ENCODE results near the gene PCDHA6. TPM values are rescaled to one million over a fixed set of nuclear protein-coding genes. Genes with fewer than 3 reads are reported as not detected.
"Not testable (repeated sequence)": the region's sequence is repeated elsewhere in the genome, so short reads cannot be mapped to it uniquely, and the experiment has no call there.

Gene PCDHA6
- total RNA-seq, 2 donors from 2014 or later, result 0.22 to 0.31 TPM

- ATAC-seq, result no peak
- no peak for DNase-seq
- intact Hi-C loops (cut with DNase I, micrococcal nuclease), result no loop called here
These were observed 18.9 kb upstream of the PCDHA6 start for GRCh38 chr5:140808889-140809291.

DNA sequence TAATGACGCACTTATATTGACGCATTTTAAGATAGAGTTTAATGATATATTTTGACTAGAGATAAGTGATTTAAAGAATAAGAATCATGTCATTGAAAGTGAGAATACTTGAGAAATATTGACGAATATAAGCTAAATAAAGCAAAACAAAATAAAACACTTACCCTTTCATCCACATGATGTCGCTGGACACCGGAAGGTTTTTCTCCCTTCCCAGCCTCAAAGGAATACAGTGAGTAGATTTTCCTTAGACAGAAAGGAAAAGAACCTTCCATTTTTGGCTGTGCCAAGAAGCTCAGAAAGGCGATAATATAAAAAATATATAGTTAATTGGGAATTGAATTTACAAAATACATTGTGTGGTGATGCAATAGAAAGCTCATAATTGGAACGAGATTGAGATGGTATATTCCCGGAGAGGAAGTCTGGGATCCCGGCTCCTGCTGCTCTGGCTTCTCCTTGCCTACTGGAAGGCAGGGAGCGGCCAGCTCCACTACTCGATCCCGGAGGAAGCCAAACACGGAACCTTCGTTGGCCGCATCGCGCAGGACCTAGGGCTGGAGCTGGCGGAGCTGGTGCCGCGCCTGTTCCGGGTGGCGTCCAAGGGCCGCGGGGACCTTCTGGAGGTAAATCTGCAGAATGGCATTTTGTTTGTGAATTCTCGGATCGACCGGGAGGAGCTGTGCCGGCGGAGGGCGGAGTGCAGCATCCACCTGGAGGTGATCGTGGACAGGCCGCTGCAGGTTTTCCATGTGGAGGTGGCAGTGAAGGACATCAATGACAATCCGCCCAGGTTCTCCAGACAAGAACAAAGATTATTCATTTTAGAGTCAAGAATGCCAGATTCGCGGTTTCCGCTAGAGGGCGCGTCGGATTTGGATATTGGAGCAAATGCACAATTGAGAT is 6.1 kb upstream of the PCDHA6 start, which contains the start of gene PCDHA5:
Gene PCDHA5 (plus strand): TSS at position 239 of the 906 bp plus-strand sequence.
- ATAC-seq (no peak), DNase-seq (no peak)
- intact Hi-C loops (cut with DNase I, micrococcal nuclease), result no loop called here

GRCh38 chr5:140822281-140822629 is 5.5 kb upstream of the PCDHA6 start:
- intact Hi-C loops (cut with DNase I, micrococcal nuclease), result no loop called here
- ATAC-seq (no peak), DNase-seq (no peak)

DNA sequence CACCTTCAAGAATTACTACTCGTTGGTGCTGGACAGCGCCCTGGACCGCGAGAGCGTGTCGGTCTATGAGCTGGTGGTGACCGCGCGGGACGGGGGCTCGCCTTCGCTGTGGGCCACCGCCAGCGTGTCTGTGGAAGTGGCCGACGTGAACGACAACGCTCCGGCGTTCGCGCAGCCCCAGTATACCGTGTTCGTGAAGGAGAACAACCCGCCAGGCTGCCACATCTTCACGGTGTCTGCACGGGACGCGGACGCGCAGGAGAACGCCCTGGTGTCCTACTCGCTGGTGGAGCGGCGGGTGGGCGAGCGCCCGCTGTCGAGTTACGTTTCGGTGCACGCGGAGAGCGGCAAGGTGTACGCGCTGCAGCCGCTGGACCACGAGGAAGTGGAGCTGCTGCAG is 4.8 kb upstream of the PCDHA6 start:
- ATAC-seq; DNase-seq; intact Hi-C loops (cut with DNase I, micrococcal nuclease): not testable (repeated sequence)

GRCh38 chr5:140823475-140823874 is 4.3 kb upstream of the PCDHA6 start:
- no peak for ATAC-seq
- DNase-seq, result no peak
- intact Hi-C loops (cut with DNase I, micrococcal nuclease), result no loop called here

DNA sequence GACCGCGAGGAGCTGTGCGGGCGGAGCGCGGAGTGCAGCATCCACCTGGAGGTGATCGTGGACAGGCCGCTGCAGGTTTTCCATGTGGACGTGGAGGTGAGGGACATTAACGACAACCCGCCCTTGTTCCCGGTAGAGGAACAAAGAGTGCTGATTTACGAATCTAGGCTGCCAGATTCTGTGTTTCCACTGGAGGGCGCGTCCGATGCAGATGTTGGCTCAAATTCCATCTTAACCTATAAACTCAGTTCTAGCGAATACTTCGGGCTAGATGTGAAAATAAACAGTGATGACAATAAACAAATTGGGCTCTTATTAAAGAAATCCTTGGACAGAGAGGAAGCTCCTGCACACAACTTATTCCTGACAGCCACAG is 590 bp downstream of the PCDHA6 start:
- ATAC-seq, result no peak
- intact Hi-C loops (cut with DNase I, micrococcal nuclease), result no loop called here

GRCh38 chr5:140829511-140830501 is 2.0 kb downstream of the PCDHA6 start:
- intact Hi-C loops (cut with DNase I, micrococcal nuclease), result not testable (repeated sequence)

More for the DNA sequence above, 590 bp downstream of the PCDHA6 start:
- DNase-seq, result no peak

DNA sequence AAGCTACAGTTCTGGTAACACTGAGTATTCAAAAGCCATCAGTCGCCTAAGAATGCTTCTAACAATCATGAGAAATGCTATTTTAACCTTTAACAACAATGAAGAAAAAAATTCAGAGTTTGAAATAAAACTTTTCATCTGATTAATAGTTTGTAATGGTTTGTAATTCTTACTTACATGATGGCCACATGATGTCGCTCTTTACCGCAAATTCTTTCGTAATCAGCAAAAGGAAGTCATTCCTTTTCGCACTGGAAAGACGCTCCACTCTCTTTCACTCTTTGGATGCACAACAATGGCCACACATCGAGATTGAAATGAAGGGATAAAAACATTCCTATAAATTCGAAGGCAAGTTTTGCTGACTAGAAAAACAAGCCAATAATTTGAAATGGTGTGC is 6.2 kb downstream of the PCDHA6 start, which contains the start of gene PCDHA7:
Gene PCDHA7 (plus strand): TSS at position 277 of the 400 bp plus-strand sequence. CDS start 115 bp downstream, at position 392.
- no peak for ATAC-seq
- DNase-seq, result no peak

More at GRCh38 chr5:140829511-140830501, 2.0 kb downstream of the PCDHA6 start:
- not testable (repeated sequence) for DNase-seq, ATAC-seq

DNA sequence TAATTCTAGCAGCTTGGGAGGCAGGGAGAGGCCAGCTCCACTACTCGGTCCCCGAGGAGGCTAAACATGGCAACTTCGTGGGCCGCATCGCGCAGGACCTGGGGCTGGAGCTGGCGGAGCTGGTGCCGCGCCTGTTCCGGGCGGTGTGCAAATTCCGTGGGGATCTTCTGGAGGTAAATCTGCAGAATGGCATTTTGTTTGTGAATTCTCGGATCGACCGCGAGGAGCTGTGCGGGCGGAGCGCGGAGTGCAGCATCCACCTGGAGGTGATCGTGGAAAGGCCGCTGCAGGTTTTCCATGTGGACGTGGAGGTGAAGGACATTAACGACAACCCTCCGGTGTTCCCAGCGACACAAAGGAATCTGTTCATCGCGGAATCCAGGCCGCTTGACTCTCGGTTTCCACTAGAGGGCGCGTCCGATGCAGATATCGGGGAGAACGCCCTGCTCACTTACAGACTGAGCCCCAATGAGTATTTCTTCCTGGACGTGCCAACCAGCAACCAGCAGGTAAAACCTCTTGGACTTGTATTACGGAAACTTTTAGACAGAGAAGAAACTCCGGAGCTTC is 6.8 kb downstream of the PCDHA6 start:
- DNase-seq; ATAC-seq; intact Hi-C loops (cut with DNase I, micrococcal nuclease): not testable (repeated sequence)

More for the DNA sequence above, 6.2 kb downstream of the PCDHA6 start, which contains the start of gene PCDHA7:
- intact Hi-C loops (cut with DNase I, micrococcal nuclease), result no loop called here

DNA sequence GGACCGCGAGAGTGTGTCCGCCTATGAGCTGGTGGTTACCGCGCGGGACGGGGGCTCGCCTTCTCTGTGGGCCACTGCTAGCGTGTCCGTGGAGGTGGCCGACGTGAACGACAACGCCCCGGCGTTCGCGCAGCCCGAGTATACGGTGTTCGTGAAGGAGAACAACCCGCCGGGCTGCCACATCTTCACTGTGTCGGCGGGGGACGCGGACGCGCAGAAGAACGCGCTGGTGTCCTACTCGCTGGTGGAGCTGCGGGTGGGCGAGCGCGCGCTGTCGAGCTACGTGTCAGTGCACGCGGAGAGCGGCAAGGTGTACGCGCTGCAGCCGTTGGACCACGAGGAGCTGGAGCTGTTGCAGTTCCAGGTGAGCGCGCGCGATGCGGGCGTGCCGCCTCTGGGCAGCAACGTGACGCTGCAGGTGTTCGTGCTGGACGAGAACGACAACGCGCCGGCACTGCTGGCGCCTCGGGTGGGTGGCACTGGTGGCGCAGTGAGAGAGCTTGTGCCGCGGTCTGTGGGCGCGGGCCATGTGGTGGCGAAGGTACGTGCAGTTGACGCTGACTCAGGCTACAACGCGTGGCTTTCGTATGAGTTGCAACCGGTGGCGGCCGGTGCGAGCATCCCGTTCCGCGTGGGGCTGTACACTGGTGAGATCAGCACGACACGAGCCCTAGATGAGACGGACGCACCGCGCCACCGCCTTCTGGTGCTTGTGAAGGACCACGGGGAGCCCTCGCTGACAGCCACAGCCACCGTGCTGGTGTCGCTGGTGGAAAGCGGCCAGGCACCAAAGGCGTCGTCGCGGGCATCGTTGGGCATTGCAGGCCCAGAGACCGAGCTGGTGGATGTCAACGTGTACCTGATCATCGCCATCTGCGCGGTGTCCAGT is 8.1 kb downstream of the PCDHA6 start:
- DNase-seq (no peak), ATAC-seq (no peak)
- intact Hi-C loops (cut with DNase I, micrococcal nuclease), result no loop called here

GRCh38 chr5:140840978-140841962 is 13.5 kb downstream of the PCDHA6 start, which contains the start of gene PCDHA8:
PCDHA8 (plus strand) TSS chr5:140841187; CDS start chr5:140841322, 135 bp downstream.
- ATAC-seq (no peak), DNase-seq (no peak)
- intact Hi-C loops (cut with DNase I, micrococcal nuclease), result no loop called here

DNA sequence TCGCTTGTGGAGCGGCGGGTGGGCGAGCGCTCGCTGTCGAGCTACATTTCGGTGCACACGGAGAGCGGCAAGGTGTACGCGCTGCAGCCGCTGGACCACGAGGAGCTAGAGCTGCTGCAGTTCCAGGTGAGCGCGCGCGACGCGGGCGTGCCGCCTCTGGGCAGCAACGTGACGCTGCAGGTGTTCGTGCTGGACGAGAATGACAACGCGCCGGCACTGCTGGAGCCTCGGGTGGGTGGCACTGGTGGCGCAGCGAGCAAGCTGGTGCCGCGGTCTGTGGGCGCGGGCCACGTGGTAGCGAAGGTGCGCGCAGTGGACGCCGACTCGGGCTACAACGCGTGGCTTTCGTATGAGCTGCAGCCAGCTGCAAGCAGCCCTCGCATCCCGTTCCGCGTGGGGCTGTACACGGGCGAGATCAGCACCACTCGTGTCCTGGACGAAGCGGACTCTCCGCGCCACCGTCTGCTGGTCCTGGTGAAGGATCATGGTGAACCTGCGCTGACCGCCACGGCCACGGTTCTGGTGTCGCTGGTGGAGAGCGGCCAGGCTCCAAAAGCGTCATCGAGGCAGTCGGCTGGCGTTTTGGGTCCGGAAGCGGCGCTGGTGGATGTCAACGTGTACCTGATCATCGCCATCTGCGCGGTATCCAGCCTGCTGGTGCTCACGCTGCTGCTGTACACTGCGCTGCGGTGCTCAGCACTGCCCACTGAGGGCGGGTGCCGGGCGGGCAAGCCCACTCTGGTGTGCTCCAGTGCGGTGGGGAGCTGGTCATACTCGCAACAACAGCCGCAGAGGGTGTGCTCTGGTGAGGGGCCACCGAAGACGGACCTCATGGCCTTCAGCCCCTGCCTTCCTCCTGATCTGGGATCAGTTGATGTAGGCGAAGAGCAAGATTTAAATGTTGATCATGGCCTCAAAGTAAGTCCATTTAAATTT is 15.3 kb downstream of the PCDHA6 start:
- DNase-seq (no peak), ATAC-seq (no peak)
- intact Hi-C loops (cut with DNase I, micrococcal nuclease), result no loop called here

GRCh38 chr5:140848139-140849102 is 20.7 kb downstream of the PCDHA6 start, which contains the start of gene PCDHA9:
PCDHA9 (plus strand) TSS chr5:140848382; CDS start chr5:140848496, 114 bp downstream.
- ATAC-seq; intact Hi-C loops (cut with DNase I, micrococcal nuclease): not testable (repeated sequence)

More at GRCh38 chr5:140848139-140849102, 20.7 kb downstream of the PCDHA6 start, which contains the start of gene PCDHA9:
- DNase-seq, result not testable (repeated sequence)

All from left colon (tissue), 2 donors.